ENCODE data around the gene SINHCAF.

Gene SINHCAF

DNA sequence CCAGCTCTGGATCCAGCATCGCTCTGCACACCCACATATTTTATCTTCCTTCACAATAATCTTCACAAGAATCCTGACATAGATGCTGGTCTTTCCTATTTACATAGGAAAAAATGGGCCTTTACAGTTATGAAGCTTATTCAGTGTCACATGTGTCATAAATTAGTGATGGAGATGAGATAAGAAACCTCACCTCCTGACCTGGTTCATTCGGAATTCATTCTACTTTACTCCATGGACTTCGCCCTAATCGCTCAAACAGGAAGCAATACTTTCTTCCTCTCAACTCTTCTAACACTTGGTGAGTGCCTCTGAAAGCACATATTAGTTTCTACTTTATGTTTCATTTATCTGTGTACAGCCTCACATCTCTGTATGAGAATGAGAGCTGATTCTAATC lies 12.0 kb upstream of the SINHCAF start:
- H3K4me3 ChIP-seq (ENCODE audit: low read depth, low read length): no peak overlapping the region
- TF ChIP-seq, protein P1, sequence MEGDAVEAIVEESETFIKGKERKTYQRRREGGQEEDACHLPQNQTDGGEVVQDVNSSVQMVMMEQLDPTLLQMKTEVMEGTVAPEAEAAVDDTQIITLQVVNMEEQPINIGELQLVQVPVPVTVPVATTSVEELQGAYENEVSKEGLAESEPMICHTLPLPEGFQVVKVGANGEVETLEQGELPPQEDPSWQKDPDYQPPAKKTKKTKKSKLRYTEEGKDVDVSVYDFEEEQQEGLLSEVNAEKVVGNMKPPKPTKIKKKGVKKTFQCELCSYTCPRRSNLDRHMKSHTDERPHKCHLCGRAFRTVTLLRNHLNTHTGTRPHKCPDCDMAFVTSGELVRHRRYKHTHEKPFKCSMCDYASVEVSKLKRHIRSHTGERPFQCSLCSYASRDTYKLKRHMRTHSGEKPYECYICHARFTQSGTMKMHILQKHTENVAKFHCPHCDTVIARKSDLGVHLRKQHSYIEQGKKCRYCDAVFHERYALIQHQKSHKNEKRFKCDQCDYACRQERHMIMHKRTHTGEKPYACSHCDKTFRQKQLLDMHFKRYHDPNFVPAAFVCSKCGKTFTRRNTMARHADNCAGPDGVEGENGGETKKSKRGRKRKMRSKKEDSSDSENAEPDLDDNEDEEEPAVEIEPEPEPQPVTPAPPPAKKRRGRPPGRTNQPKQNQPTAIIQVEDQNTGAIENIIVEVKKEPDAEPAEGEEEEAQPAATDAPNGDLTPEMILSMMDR (IDR thresholded peaks at IDR 0.05; ENCODE audit: insufficient read depth, low read depth, low read length, missing control alignments): no peak
- no peak for DNase-seq (ENCODE audit: low read depth)

DNA sequence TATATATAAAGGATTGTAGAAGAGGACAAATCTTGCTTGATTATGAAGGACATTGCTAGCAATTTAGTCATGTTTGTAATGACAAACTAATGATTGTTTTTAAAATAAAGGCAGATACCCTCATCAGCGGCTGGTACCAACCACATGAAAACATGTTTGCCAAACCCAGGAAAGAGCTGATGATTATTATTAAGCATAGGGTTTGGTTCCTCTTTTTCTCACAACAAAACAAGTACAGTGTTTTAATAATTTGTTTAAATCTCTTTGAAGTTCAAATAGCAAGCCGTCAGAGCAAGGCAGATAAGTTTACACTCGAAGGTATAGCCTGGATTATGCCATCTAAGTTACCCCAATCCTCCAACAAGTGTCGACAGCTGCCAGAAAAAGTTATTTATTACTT lies 5.3 kb upstream of the SINHCAF start:
- peak; percentile 41 for DNase-seq (ENCODE audit: low read depth)
- TF ChIP-seq, protein P1 (IDR thresholded peaks at IDR 0.05; ENCODE audit: insufficient read depth, low read depth, low read length, missing control alignments): no peak
- no peak overlapping the region for H3K4me3 ChIP-seq (ENCODE audit: low read depth, low read length)

DNA sequence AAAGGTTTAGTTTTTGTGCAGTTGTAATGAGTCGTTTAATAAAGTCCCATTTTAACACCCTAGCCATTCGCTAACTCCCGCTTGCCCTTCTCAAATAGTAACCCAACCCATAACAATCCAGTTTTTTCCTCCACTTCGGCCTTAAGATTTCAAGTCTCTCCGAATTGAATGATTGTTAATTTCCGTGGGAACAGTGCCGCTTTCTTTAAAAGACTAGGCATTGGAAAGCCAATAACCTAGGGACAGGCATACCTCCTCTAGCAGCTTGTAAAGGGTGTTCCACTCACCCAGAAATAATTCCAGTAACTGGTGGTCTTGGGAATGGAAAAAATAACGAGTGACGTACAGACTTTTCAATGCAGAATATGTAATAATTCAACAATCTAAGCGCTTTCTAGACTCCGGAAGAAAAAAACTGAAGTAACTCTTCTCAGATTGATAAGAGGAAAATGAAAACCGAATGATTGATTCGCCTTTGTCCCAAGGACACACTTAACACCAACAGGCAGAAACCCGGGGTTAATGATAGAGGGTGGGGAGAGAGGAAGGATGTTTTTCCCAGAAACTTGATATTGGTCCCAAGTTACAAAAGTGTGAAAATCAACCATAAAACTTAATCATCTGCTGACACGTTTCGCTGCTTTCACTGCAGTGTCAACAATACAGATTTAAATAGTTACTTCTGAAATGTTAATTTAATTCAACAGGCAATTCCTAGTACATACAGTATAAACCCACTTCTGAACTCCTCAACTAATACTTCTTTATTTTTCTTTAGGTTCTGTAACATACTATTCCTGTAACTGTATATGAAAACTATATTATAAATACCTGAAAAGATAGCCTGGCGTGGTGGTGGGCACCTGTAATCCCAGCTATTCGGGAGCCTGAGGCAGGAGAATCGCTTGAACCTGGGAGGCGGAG lies 1.0 kb upstream of the SINHCAF start:
- TF ChIP-seq, protein P1 (IDR thresholded peaks at IDR 0.05; ENCODE audit: insufficient read depth, low read depth, low read length, missing control alignments): no peak
- DNase-seq (ENCODE audit: low read depth): no peak
- H3K4me3 ChIP-seq (ENCODE audit: low read depth, low read length): no peak overlapping the region

DNA sequence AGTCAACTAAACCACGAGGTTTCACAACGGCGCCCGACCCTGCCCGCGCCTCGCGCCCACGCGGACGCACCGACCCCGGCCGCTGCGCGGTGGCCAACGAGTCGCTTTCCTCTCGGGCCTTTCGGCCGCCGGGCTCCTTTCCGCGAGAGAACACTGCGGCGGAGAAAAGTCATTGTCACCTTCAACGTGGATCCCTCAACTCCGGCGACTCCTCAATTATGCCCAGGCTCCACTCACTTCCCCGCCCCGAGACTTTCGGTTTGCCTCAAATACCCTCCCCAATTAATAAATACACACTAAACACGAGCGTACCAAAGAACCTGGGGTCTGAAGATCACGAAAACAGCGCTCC lies 450 bp downstream of the SINHCAF start:
- DNase-seq (ENCODE audit: low read depth): peak; percentile 30
- H3K4me3 ChIP-seq (ENCODE audit: low read depth, low read length): peak overlapping the region; percentile 94
- TF ChIP-seq, protein P1 (IDR thresholded peaks at IDR 0.05; ENCODE audit: insufficient read depth, low read depth, low read length, missing control alignments): no peak

DNA sequence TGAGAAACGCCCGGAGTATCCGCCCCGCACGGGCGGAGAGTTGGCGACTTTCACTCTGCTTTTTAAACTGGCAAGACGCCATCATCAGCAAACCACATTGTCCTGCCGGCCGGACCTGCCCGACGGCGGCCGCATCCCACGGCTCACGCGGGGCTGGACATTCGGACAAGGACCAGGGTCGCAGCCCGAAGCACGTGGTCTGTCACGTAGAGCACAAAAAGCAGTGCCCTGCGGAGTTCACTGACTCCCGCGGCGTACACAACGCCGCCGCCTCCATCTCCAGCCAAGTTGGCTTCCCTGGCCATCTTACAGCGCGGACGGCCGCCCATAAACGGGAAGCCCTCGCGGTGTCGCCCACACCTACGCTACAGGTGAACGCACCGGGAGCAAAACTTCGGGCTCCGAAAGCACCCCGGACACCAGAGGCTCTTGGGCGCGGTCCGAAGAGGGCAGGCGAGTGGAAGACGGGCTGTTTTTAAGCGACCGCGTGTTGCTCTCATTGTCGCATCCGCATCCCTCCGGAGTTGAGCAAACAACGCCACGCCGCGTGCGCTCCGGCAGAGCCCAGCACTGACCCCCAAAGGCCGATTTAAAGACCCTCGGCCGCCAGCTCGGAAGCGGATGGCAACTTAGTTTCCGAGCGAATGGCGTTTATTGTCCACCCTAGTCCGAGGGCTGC lies 966 bp downstream of the SINHCAF start:
- TF ChIP-seq, protein P1 (IDR thresholded peaks at IDR 0.05; ENCODE audit: insufficient read depth, low read depth, low read length, missing control alignments): no peak
- peak; percentile 66 for DNase-seq (ENCODE audit: low read depth)
- peak overlapping the region; percentile 94 for H3K4me3 ChIP-seq (ENCODE audit: low read depth, low read length)

DNA sequence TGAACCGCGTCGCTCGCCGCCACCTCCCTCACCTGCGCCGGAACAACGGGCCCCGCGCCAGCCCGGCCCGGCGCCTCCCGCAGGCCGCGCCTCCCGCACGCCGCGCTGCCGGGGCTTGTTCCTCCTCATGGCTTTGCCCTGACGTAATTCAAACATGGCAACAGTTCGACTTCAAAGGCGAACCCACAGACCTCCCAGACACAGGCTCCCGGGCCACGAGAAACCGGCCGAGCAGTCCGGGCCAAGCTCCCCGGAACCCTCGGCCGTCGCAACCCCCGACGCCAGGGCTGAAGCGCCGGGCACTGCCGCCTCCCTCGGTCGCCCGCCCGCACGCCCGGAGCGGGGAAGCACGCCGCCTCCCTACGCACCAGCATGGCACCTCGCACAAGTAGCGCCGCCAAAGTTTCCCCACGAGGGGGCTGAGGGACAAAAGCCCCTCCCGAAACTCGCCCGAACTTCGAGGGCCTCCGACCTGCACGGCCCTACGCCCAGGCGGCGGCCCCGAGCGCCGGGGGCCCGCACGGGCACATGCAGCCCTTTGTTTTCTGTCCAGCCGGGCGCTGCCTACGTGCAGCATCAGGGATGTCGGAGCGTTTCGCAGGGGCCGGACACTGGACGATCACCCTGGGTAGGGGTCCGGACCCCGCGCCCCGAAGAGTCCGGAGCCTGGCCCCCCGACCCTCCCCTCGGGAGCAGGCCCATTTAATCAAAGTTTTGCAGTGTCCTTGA lies 1.7 kb downstream of the SINHCAF start:
- TF ChIP-seq, protein P1 (IDR thresholded peaks at IDR 0.05; ENCODE audit: insufficient read depth, low read depth, low read length, missing control alignments): peak; percentile 14
- DNase-seq (ENCODE audit: low read depth): peak; percentile 81
- H3K4me3 ChIP-seq (ENCODE audit: low read depth, low read length): peak overlapping the region; percentile 94
